AML-193 (cell line): ENCODE measurements around the gene PRLR.

Source experiments
- DNase-seq, 2 experiments: peaks; one replicate each; lab custom pipeline; 2025; lab: John Stamatoyannopoulos, UW

The PRLR gene

DNA sequence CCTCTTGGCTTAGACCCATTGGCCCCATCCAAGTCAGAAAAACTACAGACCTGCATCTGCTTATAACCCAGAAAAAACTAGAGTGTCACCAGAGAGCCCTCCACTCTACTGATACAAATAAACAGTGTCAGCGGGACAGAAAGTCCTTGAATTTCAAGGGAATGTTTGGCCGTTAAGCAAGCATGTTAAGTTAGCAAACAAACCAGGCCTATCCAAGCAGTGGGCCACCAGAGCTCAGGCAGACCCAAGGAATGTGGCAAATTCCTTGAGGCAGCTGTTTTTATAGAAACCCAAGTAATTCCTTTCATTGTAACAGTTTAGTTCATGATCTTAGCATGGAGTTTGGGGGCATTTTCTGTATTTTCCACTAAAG, 70.9 kb downstream of the PRLR start:
- no peak for DNase-seq

DNA sequence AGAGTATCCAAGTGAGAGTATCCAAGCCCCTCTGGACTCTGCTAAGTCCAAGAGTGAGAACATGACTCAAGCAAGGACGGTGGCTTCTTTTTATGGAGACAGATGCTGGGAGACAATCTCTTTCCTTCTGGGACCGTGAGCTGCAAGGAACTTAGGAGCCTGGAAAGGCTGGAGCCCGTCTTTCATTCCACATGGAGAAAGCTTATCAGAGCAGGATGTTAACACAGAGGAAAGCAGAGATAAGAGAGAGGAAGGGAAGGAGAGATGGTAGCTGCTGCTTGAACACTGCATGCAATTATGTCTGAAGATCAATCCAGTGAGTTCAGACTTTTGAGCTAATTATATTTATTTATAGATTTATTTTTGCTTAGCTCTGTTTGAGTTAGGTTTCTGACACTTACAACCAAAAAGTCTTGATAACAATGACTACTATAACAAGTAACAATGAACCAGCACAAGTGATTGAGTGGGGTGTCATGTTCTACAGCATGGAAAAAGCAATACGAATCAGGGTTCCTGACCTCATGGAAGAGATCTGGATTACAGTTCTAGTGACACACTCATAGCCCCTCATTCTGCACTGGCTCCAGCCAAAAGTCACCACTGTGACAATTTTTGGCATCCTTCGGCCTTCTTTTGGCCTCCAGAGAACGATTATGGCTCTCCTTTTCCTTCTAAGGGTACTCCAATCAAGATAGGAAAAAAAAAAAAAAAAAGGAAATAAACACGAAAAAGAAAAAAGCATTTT, 71.5 kb downstream of the PRLR start:
- DNase-seq: no peak

- DNase-seq: no peak
These were observed 72.1 kb downstream of the PRLR start for GRCh38 chr5:35158204-35158603.

DNA sequence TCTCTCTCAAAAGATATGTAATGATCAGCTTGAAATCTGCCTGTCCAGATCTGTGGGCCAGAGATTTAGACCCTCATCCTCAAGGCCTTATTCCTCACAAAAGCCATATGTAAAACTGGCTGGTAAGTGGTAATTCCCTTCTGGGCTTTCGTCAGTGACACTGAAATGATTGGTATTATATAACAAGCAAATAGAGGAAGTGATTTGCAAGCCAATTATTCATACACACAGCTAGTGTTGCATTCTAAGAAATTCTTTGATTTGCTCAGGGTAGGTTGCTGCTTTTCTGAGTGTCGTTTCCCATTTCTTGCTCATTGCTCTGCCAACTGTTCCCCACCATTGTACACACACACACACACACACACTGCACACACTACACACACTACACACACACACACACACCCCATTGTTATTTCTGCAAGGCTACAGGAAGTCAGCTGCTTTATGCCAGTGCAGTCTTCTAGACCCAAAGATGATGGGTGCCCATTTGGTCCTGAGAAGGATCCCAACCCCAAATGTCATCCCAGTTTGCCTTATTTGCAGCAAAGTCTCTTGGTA, 76.8 kb downstream of the PRLR start:
- no peak for DNase-seq

DNA sequence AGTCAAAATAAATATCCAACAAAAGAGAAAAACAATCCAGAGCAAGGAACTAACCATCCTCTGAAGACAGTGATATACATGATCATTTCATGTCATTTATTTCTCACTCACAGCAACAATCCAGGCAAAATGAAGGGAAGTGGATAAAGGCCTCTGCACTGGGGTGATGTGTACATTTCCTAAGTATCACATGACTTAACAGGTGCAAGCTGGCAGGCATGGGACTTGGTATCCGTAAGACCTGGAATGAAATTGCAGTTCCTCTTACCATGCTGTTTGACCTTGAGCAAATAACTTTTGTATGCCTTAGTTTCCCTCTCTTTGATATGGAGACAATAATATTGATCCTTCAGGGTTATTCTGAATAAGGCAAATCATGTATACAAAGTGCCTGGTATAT, 77.6 kb downstream of the PRLR start:
- DNase-seq: no peak

DNA sequence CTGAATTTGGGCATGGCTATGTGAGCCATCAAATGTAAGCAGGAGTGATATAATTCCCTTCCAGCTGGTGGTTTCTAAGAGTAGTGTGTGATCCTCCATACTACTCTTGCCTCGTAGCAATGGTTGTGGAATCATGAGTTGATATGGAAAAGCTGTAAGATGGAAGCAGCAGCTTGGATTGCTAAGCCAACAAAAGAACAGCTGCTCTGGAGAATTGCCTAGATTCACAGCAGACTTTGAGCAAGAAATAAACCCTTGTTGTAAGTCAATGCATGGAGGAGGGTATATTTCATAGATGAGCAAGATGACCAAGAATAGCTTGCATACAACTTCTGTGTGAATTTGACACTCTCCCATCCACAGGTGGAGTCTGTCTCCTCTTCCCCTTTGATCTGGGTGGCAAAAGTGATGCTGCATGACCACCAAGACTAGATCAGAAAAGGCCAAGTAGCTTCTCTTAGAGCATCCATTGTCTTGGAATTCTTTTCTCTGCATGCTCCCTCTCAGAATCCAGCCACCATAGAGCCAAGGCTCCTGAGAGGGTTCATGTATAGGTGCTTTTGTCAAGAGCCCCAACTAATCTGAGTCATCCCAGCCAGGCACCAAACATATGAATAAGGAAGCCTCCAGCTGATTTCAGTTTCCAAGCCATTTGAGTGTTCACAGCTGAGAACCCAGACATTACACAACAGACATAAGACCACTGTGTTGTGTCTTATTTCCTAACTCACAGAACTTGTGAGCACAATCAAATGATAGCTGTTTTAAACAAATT, 79.0 kb downstream of the PRLR start:
- DNase-seq: no peak

GRCh38 chr5:35149041-35149440, 81.2 kb downstream of the PRLR start:
- no peak for DNase-seq

GRCh38 chr5:35146406-35146805, 83.9 kb downstream of the PRLR start:
- no peak for DNase-seq

GRCh38 chr5:35145691-35146317, 84.5 kb downstream of the PRLR start:
- DNase-seq: no peak

DNA sequence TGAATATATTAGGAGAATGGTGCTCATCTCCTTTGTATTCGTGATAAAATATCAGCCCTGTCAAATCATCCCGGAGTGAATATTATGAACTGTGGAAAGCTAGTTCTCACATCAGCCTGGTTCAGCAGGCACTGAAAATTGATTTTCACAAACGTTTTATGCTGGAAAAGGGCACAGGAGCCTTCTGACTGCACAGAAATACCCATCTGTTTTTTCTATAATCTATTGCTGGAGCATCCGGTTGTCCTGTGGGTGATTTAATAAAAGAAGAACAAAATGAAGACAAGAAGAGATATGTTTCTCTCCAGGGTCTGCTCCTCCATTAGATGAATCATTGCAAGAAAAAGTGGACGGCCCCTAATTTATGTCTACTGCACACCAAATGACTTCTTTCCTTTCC, 85.3 kb downstream of the PRLR start:
- no peak for DNase-seq

GRCh38 chr5:35143841-35144240, 86.4 kb downstream of the PRLR start:
- no peak for DNase-seq

DNA sequence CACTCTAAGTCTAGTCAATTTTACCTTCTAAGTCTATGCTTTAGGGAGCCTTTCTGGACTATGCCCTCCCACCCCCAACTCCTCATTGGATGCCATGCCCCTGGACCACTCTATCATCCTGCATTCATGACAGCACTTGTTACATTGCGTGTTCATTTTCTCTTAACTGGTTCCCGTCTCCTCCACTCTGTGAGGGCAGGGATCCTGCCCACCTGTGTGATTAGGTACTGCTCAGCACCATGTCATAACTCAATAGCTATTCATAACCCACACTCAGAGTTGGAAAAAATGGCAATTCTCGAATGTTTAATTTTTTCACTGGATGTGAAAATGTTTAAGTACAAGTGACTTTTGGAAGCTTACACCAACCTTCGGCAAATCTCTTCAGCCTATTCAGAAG, 88.5 kb downstream of the PRLR start:
- DNase-seq: no peak

DNA sequence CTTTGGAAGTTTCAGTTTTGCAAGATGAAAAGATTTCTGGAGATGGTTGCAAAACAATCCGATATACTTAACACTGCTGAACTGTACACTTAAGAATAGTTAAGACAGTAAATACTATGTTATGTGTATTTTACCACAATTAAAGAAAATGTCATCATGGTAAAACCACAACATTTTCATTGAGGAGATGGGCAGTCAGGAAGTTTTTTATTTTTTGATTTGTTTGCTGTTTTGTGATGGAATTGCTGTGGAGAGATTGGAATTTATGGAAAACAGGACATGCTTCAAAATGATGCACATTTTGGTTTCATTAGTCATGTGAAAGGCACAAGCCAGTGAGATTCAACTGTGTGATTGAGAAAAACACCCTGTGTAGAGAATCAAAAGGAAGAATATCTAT, 92.1 kb downstream of the PRLR start:
- DNase-seq: no peak

GRCh38 chr5:35136386-35136785, 93.9 kb downstream of the PRLR start:
- DNase-seq: no peak

GRCh38 chr5:35135239-35135700, 95.0 kb downstream of the PRLR start:
- no peak for DNase-seq

- no peak for DNase-seq
These were observed 95.8 kb downstream of the PRLR start for GRCh38 chr5:35134278-35135030.

DNA sequence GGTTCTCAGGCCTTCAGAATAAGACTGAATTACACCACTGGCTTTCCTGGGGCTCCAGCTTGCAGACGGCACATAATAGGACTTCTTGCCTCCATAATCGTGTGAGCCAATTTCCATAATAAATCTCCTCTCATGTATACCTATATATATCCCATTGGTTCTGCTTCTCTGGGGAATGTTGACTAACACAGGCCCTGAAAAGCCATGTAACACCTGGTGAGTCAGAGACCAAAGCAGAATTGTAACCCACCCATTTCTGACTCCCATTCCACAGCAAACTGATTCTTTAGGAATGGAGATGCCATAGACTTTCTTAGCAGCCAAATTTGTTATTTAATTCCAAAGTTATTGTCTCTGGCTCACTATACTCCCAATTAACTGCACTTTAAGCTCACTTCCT, 97.1 kb downstream of the PRLR start:
- no peak for DNase-seq

- no peak for DNase-seq
These were observed 98.6 kb downstream of the PRLR start for GRCh38 chr5:35131723-35132122.

GRCh38 chr5:35129921-35130485, 100.3 kb downstream of the PRLR start:
- DNase-seq: no peak

- no peak for DNase-seq
These were observed 101.0 kb downstream of the PRLR start for GRCh38 chr5:35129276-35129675.

GRCh38 chr5:35127006-35127405, 103.3 kb downstream of the PRLR start:
- no peak for DNase-seq

GRCh38 chr5:35125746-35126145, 104.5 kb downstream of the PRLR start:
- DNase-seq: no peak
